Renal pelvis (tissue), 4 donors: ENCODE data around the gene MCC. TPM values are rescaled to one million over a fixed set of nuclear protein-coding genes. Genes with fewer than 3 reads are reported as not detected.

ENCODE experiments used
- DNase-seq: peaks from one replicate; pipeline ENCODE4 v3.0.0-alpha.2; 2013
- polyA plus RNA-seq, 3 donors: library from polyadenylated mRNA; unstranded; fragments of 120-200 nt; gene quantifications; one replicate each; pipeline ENCODE4 v1.2.1, GENCODE V29; 2013; ENCODE audit not compliant: insufficient read length in 3 of 3

The MCC gene
- polyA plus RNA-seq, 3 donors = 28.1 to 30.1 (median 29.4) TPM

GRCh38 chr5:113252066-113252465 lies 236.2 kb downstream of the MCC start:
- no peak for DNase-seq

- DNase-seq = peak; percentile 61
Observed at GRCh38 chr5:113250341-113250953, 237.8 kb downstream of the MCC start.

- no peak for DNase-seq
Observed at GRCh38 chr5:113249206-113249605, 239.0 kb downstream of the MCC start.

DNA sequence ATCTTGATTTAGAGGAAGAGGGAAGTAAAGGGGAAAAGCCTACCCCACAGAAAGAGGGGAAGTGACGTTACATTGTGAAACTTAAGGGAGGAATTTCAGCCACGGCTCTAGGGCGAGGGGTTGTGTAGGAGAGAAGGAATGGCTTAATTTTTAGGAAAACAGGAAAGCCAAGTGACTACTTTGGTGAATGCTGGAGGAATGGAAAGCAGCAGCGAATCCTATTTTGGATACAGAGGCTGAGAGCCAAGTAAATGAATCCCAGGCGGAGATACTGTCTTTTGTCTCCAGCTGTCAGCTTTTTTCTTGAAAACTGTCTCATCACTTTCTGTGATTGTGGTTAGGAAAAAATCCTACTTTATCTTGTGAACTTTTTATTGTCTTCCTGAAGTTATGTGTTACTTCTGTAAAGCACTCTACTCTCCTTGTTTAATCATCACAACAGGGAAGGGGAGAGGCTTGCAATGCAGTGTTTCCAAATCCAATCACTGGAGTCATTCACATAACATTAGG lies 241.8 kb downstream of the MCC start:
- DNase-seq = no peak

DNA sequence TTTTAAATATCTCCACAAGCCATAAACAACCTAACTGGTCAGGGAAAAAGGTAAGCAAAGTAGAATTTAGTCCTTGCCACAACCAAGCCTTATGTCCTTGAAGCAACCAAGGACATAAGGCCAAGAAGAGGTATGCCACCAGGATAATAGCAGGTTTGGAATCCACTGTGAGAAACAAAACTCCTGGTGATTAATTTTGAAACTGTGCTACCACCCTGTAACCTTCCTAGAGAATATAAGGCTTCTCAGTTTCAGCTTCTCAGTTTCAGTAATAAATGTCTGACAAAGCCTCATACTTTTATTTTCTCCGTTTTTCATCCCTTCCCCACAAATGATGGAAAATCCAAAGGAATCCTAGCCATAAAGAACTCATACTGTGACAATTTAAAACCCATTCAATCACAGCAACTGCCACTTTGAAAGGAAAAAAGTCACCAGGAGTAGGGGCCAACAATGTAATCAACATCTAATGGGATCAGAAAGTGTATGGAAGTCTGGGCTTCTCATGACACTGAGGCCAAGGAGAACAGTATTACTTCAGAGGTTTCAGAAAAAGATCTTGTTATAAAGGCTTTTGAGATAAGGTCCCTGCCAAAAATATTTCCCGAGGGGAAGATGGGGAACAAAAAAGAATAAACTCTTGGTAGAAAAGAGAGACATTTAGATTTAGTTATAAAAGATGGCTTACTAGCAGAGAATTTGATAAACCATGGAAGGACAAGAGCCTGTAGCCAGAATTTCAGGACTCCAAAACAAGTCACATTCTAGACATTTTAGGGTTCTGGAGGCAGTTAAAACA lies 242.6 kb downstream of the MCC start:
- no peak for DNase-seq

- DNase-seq = no peak
Observed at GRCh38 chr5:113244966-113245365, 243.3 kb downstream of the MCC start.

GRCh38 chr5:113243349-113243664 lies 244.9 kb downstream of the MCC start:
- no peak for DNase-seq

DNA sequence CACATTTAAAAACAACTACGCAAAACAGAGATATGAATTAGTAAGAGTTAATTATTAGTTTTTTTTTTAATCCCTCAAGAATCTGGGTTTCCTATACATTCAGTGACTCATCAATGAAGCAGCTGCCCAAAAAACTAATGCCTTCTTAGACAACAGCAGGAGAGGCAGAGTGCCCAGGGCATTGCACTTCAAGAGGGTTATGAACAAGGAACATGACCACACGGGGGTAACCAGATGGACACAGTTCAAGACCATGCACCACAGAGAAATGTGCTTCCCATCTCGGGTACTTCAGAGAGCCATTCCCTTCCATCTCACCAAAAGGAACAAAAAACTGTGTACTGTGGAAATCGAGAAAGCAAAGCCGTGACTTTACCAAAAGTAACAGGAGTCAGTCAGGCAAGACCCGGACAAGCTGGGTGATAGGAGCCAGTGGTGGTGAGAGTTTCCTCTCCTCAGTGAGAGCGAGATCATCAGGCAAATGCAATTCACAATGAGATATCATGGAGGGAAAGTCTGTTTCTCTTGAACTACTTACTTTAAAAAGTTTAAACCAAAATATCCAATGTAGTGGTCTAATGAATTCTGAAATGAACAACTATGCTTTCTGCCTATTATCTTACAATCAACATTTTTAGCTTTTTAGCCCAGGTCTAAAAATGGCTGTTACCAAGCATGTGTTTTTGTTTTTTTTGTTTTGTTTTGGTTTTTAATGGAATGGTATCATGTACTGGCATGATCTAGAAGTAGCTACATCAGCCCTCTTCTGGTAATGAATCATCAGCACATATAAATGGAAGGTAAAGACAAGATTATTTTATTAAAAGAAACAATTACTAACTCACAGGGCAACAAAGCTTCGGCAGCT lies 245.5 kb downstream of the MCC start:
- DNase-seq = no peak

- no peak for DNase-seq
Observed at GRCh38 chr5:113240951-113241726, 247.1 kb downstream of the MCC start.

DNA sequence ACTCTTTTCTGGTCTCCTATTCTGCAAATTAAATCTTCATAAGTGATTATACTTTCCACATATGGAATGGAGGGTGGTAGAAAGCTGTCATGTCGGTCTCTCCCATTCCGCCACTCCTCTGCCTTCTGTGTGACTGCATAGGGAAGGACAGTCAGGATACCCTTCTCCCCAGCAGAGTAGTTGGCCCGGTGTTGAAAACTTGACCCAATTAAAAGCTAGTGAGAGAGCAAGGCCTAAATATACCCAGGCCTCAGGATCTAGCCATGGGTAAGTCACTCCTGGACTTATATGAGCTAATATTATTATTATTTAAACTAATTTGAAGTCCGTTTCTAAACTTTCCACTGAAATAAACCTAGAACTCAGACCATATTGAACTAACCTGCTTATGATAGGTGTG lies 248.2 kb downstream of the MCC start:
- DNase-seq = no peak

GRCh38 chr5:113237893-113238292 lies 250.4 kb downstream of the MCC start:
- DNase-seq = no peak

DNA sequence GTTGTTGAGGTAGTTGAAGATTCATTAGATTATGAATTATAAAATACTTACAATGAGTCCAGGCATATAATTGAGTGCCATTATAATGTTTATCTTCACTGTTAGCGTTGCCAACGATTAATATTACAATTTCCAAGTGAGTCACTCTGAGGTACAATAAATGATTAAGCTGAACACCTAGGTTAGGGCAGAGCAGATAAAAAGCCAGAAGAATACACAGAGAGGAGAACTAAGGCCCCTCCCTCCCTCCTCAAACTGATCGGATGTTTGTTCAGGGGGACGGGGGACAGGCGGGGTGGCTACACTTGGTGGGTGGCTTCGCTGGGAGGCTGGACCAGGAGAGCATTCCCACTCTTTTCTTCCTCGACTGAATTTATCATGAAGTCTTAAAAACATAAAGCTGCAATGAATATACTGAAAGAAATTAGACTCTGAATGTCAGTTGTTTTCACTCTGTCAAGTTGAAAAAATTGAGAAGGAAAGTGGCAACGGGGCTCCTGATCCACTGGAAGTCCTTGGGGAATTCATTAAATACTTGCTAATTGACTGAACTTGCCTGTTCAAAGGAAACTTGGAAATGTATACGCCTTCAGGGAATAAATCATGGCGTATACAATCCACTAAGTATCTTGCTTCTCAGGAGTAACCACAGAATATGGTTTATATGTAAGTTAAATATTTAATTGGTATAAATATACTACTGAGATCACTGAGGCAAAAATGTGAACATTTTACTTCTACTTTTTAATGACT lies 251.5 kb downstream of the MCC start:
- no peak for DNase-seq

DNA sequence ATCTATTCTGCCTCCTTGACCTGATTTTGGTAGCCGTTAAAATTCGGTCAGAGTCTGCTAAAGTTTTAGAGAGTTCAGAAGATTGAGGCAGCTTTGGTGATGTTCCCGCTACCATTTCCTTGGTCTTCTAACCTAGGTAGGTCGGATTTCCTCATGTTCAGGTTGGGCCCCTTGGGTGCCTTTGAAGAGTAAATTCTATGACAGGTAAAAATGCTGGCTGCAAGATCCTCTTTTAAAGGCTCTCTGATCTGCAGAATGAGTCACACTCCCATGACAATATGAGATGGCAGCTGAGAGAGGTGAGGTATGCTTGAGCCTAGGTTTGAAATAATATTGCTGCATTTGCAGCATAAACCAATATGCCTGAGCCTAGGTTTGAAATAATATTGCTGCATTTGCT lies 252.4 kb downstream of the MCC start:
- no peak for DNase-seq

DNA sequence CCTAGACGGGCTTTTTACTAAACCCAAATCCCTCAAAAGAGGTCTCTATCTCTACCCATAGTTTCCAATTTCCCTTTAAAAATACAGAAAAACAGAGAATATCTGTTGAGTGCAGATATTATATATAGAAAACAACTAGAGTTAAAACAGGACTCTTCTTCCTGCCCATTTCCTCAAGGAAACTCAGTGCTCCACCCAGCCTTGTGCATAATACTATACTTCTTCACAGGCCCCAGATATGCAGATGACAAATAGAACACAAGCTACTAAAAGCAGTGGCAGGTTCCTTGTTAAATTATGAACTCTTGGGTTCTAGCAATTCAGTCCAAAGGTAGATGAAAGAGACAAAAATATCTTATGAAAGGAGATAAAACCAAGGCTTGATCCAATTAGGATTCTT lies 253.7 kb downstream of the MCC start:
- DNase-seq = no peak

DNA sequence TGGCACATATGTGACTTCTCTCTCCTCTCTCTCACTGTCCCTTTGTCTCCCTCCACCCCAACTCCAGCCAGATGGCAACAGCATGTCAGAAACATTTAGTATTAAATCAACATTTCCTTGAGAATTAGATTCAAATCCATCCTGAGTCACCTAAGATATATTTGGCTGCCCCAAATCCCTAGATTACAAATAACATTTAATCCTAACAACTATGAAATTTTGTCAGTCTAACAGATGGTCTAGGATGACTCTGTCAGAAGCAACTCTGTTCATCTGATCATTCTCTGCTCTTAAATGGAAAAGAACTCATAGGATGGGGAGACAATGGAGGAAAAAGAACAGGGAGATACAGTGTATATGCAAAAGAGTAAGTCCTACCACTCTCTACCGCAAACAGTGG lies 254.6 kb downstream of the MCC start:
- no peak for DNase-seq

DNA sequence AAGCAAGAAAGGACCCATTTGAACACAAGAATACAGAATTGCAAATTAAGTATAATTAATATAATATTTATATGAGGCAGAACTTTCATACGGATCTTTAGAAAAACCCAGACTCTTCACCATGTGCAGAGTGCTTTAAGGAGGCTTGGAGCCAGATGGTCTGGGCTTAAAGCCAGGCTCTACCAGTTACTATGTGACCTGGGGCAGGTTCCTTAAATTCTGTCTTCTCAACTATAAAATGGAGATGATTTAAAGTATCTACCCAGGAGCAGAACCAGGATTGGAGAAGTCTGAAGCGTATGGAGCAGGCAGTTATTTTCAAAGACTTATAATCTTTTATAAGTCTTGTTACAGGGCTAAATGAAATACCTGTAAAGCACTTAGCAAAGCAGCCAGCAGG lies 255.6 kb downstream of the MCC start:
- no peak for DNase-seq

DNA sequence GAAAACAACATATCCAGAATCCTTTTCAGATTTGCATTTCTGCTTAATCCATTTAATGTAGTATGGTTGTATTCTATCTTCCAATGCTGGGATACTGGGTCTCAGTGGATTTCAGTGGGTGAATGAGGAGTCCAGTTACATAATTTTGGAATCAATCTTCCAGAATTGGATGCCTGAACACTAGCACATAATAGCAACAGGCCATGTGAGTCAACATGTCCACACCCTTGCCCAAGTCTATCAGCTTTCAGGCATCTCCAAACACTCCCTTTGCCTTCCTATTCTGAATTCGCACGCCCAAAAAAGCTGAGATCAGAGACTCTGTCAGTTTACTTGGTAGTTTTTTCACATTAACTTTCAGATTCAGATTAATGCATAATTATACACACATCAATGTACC lies 256.0 kb downstream of the MCC start:
- DNase-seq = no peak

GRCh38 chr5:113231653-113232000 lies 256.6 kb downstream of the MCC start:
- DNase-seq = no peak

DNA sequence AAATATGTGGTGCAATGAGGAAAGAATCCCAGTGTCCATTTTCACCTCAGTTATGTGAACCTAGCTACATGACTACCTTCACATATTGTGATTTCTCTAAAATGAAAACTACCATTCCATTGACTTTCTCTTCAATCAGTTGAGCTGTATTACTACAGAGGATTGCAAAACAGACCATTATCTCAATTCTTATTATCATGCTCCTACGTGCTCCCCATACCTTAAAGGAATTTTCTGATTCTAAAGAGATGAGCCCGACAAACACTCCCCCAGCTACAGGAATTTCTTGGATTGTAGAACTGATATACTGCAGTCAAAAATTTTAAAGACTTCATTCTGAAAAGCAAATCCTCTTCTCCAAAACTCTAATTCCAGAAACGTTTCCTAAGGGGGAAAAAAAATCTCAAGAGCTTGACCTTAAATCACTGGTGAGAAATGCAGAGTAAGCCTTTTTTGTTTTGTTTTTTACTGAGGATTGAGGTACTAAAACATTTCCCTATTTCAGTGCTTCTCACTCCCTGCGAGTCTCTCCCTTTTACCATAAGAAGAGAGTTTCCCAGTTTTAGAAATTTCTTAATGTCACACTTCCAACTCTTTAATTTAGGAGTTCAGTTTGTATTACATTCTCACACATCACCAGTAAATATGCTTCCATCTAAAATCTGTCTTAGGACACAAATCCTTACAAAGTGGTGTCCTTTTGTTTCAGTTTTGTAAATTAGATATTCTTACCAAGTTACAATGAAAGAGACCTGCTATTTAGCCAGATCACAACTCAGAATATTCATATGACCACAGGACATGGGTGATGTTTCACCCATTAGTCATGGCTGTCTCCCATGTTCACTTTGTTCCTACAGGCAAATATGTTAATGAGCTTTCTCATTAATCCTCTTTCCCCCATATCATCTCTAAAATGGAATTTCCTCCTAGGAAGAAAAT lies 257.3 kb downstream of the MCC start:
- DNase-seq = no peak

DNA sequence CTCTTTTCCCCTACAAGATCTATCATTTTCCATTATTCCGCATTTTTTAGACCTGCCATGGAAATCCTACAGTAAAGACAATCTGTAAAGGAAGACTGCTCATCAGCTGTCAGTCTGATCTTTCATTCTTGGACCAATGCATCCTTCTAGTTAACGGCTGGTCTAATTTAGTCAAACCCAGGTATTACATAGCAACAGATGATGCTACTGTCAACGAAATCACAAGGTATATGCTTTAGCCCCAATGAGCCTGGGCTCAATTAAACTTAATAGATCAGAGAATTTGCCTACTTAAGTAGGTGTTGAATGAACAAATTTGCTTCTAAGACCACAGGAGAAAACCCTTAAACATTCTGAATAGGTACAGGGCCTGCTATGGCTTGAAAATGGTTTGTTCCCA lies 260.5 kb downstream of the MCC start:
- no peak for DNase-seq
